Transverse colon (tissue), 4 donors: Measurements from ENCODE around the gene LRP1.

Experiments used
- EP300 ChIP-seq: sonication (generic); formaldehyde crosslinking; IDR thresholded peaks from one replicate; pipeline ENCODE4 v1.6.1; 2017; ENCODE audit warnings: antibody characterized with exemption, low read depth
- POLR2A ChIP-seq: fragments of 450-650 bp; IDR thresholded peaks from one replicate; pipeline ENCODE4 v1.6.1; 2016; ENCODE audit warnings: antibody characterized with exemption, mild to moderate bottlenecking, moderate library complexity
- POLR2AphosphoS5 ChIP-seq, 3 donors: sonication (generic); formaldehyde crosslinking; IDR thresholded peaks; one replicate each; pipeline ENCODE4 v1.6.1; 2016; ENCODE audit warnings: antibody characterized with exemption in 3 of 3
- TF ChIP-seq, protein P1 (sequence below), 5 experiments: fragments of 200-600 bp in 3 of 5; fragments of 450-650 bp in 2 of 5; sonication (generic) in 3 of 5; IDR thresholded peaks; 1 replicate in 2 of 5; 2 replicates in 3 of 5; pipeline ENCODE4 v1.5.1; 2016 to 2017; ENCODE audit warnings: antibody characterized with exemption in 5 of 5, inconsistent platforms in 3 of 5, mild to moderate bottlenecking in 2 of 5, moderate library complexity in 1 of 5

DNA sequence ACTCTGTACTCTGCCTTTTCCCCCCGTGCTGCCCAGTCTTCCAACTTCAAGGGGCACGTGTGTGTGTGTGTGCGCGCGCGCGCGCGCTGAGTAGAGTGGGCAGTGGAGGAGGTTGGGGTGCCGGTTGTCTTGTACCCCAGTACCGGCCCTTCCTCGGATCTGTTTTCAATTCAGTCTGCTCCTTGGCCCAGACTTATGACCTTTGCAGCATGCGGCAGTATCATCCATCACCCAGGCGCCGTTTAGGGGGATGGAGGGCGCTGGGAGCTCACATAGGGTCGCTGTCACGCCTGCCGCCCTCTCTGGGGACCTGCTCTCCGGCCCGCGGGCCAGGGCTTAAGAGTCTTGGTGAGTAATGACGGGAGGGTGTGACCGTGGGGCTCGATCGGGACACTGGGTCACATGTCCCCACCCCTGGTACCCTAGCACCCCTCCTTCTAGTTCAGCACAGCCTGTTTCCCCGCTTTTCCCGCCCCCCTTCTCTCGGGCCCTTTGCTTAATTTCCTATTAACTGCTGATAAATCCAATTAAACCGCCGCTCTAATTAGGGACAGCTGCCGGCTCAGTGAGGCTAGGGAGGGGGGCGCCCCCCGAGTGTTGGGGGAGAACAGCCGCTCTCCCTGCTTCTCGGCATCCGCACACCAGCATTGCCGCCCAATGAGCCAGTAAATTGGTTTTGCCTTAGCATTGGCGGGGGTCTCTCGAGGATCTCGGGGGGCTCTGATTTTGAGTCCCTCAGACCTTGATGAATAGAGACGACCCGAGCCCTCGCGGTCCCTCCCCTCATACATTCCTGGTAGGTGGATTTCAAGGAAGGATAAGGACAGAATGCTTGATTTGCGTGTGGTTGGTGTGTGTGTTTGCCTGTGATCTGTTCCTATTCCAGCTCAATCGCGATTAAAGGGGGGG is 113.4 kb downstream of the LRP1 start:
- TF ChIP-seq EP300: no peak
- no peak for TF ChIP-seq POLR2A
- TF ChIP-seq, protein P1, sequence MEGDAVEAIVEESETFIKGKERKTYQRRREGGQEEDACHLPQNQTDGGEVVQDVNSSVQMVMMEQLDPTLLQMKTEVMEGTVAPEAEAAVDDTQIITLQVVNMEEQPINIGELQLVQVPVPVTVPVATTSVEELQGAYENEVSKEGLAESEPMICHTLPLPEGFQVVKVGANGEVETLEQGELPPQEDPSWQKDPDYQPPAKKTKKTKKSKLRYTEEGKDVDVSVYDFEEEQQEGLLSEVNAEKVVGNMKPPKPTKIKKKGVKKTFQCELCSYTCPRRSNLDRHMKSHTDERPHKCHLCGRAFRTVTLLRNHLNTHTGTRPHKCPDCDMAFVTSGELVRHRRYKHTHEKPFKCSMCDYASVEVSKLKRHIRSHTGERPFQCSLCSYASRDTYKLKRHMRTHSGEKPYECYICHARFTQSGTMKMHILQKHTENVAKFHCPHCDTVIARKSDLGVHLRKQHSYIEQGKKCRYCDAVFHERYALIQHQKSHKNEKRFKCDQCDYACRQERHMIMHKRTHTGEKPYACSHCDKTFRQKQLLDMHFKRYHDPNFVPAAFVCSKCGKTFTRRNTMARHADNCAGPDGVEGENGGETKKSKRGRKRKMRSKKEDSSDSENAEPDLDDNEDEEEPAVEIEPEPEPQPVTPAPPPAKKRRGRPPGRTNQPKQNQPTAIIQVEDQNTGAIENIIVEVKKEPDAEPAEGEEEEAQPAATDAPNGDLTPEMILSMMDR (IDR thresholded peaks at IDR 0.05): no peak
- TF ChIP-seq POLR2AphosphoS5 (IDR thresholded peaks at IDR 0.05): no peak
